BE2C (cell line): ENCODE results near the gene OMP.
A peak's percentile ranks its signal among the peaks of the same experiment; 100 is the strongest.

ENCODE experiments used
- DNase-seq: peaks from one replicate; pipeline ENCODE4 v3.0.0-alpha.2; 2020
- H3K27me3 ChIP-seq: fragments of 250-450 bp; sonication (Bioruptor Pico); 2 replicates; pipeline ENCODE4 v1.5.1; 2020; ENCODE audit warnings: mild to moderate bottlenecking
- H3K36me3 ChIP-seq: fragments of 250-450 bp; sonication (Bioruptor Pico); 2 replicates; pipeline ENCODE4 v1.5.1; 2020; ENCODE audit warnings: mild to moderate bottlenecking
- H3K4me1 ChIP-seq: fragments of 250-450 bp; sonication (Bioruptor Pico); 2 replicates; pipeline ENCODE4 v1.5.1; 2020
- H3K4me3 ChIP-seq: 2 replicates; pipeline ENCODE4 v1.5.1; 2011; ENCODE audit warnings: low read depth, low read length
- H3K9me3 ChIP-seq: fragments of 250-450 bp; sonication (Bioruptor Pico); 2 replicates; pipeline ENCODE4 v1.5.1; 2020
- CTCF ChIP-seq: IDR thresholded peaks from 2 replicates; pipeline ENCODE4 v1.5.1; 2012; ENCODE audit warnings: mild to moderate bottlenecking, low read depth, low read length

Gene OMP

GRCh38 chr11:77104727-77105126 is 2.1 kb downstream of the OMP start:
- no peak for DNase-seq
- H3K36me3 ChIP-seq = no peaks in the 10 kb centered on the region
- peaks cover 7% of the 10 kb centered on the region; the same call in 1 of the 2 replicates for H3K4me1 ChIP-seq
- no peak overlapping the region for H3K4me3 ChIP-seq
- H3K27me3 ChIP-seq = no peaks in the 10 kb centered on the region
- H3K9me3 ChIP-seq = no peaks in the 10 kb centered on the region
- TF ChIP-seq CTCF = no peak

GRCh38 chr11:77106321-77106720 is 3.7 kb downstream of the OMP start:
- no peak for TF ChIP-seq CTCF
- H3K9me3 ChIP-seq = no peaks in the 10 kb centered on the region
- H3K4me1 ChIP-seq = peaks cover 7% of the 10 kb centered on the region; the same call in 1 of the 2 replicates
- H3K4me3 ChIP-seq = no peak overlapping the region
- H3K36me3 ChIP-seq = no peaks in the 10 kb centered on the region
- no peaks in the 10 kb centered on the region for H3K27me3 ChIP-seq
- DNase-seq = no peak

- H3K4me1 ChIP-seq = peaks cover 7% of the 10 kb centered on the region; the same call in 1 of the 2 replicates
- H3K27me3 ChIP-seq = no peaks in the 10 kb centered on the region
- H3K36me3 ChIP-seq = no peaks in the 10 kb centered on the region
- TF ChIP-seq CTCF = no peak
- H3K4me3 ChIP-seq = no peak overlapping the region
- H3K9me3 ChIP-seq = no peaks in the 10 kb centered on the region
- DNase-seq = no peak
Measured at GRCh38 chr11:77106759-77107158, 4.1 kb downstream of the OMP start.

GRCh38 chr11:77107950-77108349 is 5.3 kb downstream of the OMP start:
- no peak for DNase-seq
- Histone ChIP-seq H3K36me3 (no peaks in the 10 kb centered on the region), H3K4me3 (no peak overlapping the region), H3K4me1 (peaks cover 7% of the 10 kb centered on the region; the same call in 1 of the 2 replicates), H3K9me3 (no peaks in the 10 kb centered on the region), H3K27me3 (no peaks in the 10 kb centered on the region)
- no peak for TF ChIP-seq CTCF

- H3K4me3 ChIP-seq = no peak overlapping the region
- H3K27me3 ChIP-seq = no peaks in the 10 kb centered on the region
- no peaks in the 10 kb centered on the region for H3K9me3 ChIP-seq
- no peak for DNase-seq
- no peaks in the 10 kb centered on the region for H3K36me3 ChIP-seq
- peaks cover 7% of the 10 kb centered on the region; the same call in 1 of the 2 replicates for H3K4me1 ChIP-seq
- TF ChIP-seq CTCF = no peak
Measured at GRCh38 chr11:77108436-77108835, 5.8 kb downstream of the OMP start.

- H3K9me3 ChIP-seq = no peaks in the 10 kb centered on the region
- TF ChIP-seq CTCF = no peak
- H3K36me3 ChIP-seq = no peaks in the 10 kb centered on the region
- peaks cover 7% of the 10 kb centered on the region; the same call in 1 of the 2 replicates for H3K4me1 ChIP-seq
- H3K4me3 ChIP-seq = no peak overlapping the region
- H3K27me3 ChIP-seq = no peaks in the 10 kb centered on the region
- DNase-seq = peak; percentile 48
Measured at GRCh38 chr11:77109236-77110019, 6.8 kb downstream of the OMP start.
